NCI-H748 (cell line): ENCODE data around the gene UPP1.
A peak's percentile ranks its signal among the peaks of the same experiment; 100 is the strongest.
"Not testable (repeated sequence)": the region's sequence is repeated elsewhere in the genome, so short reads cannot be mapped to it uniquely, and the experiment has no call there.

Experiments used
- DNase-seq: peaks from one replicate; lab custom pipeline; 2025; ENCODE audit not compliant: unreplicated experiment; lab: John Stamatoyannopoulos, UW

Gene UPP1

DNA sequence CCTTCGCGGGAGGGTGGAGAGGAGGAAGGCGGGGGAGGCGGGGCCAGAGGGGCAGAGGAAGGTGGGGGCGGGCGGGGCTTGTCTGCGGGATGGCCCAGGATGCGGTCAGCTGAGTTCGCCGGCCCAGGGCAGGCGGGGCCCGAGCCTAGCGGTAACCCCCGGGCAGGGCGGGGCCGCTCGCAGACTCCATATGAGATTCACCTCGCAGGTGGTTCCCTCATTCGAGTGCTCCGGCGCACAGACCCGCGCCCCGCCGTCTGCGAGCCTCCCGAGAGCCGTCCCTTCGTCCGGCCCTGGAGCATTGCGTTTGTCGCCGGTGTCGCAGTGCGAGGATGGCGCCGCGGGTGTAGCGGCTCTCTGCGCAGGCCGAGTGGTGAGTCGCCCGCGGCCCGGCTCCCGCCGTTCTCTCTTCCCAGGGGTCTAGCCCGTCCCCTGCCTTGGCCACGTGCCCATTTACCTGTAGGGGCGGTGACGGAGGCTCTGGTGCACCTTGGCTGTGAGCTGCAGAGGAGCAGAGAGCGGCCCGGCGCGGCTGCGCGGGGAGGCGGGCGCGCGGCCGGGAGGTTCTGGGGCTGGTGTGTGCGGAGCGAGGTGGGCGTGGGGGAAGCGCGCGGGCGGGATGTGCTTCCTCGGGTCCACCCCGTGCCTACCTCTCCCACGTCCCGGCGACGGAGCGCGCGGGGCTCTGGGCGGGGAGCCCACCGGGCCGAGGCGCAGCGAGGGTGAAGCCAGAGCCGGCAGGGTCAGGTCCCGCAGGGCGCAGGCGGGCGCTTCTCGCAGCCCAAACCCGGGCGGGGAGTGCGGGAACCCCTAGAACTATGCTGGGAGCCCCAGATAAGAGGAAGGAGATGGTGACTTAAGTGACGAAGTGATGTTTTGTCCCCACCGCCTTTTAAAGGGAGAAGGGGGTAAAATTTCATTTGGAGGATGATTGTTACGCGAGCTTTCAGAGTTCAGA is at the start of gene UPP1:
TSS of gene UPP1 (plus strand) at position 220 of the 958 bp plus-strand sequence. CDS start 5,519 bp downstream, outside the sequence.
- DNase-seq, result peak; percentile 84

DNA sequence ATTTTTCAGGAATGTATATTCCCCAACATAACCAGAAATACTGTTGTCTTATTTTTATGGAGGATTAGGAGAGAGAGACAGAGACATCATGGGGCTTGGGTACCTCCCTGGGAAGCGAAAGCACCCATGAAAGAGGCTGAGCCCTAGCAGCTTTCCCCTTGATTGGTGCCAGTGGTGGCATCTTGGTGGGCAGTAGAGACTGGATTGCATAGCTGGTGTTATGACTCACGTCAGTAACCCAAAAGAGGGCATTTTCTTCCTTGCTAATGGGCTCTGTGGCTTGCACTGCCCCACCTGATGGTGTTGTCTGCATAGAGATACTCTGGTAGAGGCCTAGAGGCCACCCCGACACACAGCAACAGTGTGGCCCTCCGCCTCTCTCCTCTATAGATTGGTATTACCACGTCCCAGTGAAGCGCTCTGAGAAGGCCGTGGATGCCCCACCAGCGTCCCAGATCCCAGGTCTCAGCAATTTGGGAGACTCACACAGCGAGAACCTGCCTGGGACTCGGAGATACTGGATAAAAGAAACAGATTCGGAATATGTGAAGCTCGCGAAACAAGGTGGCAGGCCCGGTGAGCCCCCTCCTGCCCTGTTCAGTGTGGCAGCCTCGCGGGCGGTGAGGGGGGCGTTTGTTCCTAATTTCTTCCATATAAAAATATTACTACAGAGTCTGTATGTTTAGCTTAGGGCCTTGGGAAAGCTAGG is 48.0 kb upstream of the UPP1 start:
- DNase-seq, result no peak

DNA sequence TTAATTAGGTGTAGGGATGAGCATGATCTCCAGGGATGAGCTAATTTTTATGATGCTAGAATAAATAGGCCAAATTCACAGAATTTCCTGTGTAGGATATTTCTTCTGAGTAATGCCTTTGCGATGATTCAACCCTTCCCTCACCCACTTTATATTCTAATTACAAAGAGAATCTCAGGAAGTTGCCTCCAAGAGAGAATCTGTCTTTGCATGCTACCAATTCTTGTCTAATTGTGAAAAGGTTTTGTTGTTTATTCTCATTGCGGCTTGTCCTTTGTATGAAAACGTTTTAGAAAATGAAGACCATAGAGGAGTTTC is 47.5 kb upstream of the UPP1 start:
- no peak for DNase-seq

DNA sequence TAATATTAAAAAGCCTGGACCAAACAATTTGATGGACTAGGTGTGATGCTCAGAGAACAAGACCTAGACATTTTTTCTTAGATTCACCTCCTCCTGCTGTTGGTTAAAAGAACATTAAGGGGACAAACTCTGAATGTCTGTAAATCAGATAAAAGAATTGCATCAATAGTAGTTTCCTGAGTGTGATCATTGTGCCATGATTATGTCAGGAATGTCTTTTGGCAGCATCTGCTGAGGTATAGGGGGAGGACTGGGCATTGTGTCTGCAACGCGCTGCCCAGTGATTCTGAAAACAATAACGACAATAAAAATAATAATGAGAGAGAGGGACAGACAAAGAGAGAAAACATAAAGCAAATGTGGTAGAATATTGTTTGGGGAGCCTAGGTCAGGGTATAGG is 46.8 kb upstream of the UPP1 start:
- no peak for DNase-seq

DNA sequence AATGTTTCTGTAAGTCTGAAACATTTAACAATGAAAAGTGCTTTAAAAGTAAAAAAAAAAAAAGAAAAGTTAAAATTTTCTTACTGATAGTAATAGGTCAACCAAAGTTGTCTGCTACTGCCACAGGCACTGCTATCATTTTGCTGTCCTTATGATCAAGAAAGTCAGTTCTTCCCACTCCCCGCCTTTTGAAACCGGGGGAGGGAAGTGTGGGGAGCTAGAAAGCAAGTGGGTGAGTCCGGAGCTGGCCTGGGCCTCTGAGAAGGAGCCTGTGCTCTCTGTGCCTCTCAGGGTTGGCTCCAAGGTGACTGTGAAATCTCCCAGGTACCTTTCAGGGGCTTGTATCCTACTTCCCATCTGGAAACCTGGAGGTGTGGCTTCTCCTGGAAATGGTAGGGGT is 46.4 kb upstream of the UPP1 start:
- no peak for DNase-seq

DNA sequence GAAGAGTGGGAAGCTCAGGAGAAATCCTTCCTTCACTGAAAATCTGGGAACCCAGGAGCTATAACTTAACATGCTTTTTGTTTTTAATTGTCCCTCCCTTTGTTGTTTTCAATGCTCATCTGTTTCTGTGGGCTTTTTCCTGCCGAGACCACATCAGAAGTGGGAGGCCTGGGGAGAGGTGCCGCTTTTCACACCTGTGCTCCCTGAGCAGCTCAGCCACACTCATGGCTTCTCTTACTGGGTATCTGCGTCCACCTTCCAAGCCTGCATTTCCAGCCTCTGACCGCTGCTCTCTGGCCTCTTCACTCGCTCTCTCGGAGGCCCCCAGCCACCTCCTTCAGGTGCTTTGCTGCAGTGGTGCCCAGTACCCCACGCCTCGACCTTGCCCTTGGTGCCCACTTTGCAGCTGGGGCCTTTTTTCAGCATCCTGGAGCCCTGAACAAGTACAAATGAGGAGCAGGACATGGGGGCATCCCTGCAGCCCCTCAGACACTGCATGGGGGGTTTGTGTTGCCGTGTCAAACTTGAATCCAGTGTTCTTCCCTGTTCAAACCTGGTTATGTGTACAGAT is 43.8 kb upstream of the UPP1 start:
- DNase-seq, result no peak

DNA sequence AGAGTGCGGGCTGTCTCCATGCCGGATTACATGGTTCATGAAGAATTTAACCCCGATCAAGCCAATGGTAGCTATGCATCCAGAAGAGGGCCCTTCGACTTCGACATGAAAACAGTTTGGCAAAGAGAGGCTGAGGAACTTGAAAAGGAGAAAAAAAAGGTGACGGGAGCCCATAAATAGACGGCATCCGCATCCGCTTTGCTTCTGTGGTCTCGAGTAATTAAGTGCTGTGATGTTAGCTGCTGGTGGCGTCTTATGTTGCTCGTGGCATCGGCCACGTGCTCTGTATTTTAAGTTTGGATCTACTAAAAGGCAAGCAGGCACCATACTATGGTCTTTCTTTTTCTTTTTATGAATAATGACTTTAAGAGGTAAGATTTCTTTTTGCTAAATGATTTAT is 42.6 kb upstream of the UPP1 start:
- DNase-seq, result no peak

DNA sequence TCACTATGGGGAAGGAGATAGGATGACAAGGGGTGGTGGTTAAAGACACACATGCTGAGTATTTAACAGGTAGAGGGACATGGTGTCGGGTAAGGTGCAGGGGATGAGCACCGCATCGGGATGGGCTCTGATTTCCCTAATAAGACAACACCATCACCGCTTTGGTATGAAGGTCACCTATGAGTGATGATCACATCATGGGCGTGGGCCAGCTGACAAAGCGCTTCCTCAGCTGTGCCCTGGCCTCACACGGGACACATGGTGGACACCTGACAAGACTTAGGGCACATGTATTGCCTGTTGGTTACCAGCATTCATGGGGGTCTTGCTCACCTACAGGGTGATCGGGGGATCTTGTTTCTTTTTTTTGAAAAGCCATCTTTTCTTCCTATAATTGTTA is 41.0 kb upstream of the UPP1 start:
- no peak for DNase-seq

DNA sequence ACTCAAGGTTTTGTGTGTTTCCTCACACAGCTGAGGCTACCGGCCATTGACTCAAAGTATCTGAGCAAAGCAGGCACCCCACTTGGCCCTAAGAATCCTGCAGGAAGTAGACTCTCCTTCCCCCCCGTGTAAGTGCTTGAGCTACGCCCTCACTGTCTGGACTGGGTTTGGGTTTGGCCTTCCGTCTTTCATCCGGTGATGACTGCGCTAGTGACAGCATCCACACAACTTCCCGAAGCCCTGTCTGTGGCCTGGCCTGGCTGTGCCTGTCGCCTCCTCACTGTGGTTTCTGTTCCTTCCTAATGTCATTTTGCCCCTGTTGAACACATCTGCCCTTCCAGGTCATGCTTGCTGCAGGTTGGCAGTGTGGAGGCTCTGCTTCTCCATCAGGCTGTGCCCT is 39.2 kb upstream of the UPP1 start:
- no peak for DNase-seq

DNA sequence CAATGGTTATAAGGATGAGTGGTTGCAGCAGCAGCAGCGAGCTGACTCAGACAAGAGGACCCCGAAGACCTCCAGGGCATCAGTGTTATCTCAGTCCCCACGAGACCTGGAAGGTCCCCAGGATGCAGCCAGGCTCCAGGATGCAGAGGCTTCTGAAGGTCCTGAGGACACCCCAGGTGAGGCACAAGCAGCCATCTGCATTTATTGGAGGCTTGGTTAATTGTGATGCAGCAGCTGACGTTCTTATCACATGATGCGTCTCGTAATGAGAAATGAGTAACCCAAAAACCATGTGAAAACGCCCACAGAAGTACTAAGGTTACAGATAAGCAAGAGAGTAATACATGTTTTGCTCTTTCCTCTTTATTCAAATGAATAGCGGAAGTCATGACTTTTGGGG is 36.3 kb upstream of the UPP1 start:
- DNase-seq, result no peak

DNA sequence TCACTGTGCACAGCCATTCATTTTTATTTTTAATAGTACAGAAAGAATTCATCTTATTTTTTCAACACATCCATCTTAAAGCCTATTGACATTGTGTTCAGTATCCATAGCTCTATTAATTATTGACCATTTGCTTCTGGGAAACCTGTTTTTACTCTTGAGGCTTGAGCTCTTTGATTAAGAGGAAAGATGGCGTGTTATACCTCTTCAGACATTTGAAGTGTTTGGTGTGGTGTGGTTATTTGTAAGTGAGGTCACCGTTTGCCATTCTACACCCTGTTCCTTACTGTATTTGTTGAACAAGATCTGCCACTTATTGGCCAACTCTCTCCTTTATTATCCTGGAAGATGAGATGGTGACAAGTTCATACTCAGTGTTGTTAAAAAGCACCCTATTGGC is 35.3 kb upstream of the UPP1 start:
- no peak for DNase-seq

DNA sequence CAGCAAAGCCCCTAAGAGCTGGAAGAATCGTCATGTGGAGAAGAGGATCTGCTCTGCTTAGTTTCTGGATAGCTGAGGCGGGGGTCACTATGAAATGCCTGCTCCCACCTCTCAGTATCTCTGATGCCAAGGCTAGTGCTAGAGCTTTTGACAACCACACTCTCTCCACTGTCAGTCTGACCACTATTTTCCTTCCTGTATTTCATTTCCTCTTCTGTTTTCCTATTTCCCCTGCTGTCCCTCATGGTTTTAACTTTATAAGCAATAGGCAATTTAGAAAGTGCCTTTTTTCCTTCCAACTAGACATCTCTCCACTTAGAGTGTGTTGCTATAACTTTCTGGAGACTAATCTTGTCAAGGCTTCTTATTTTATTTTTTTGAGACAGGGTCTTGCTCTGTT is 30.1 kb upstream of the UPP1 start:
- no peak for DNase-seq

DNA sequence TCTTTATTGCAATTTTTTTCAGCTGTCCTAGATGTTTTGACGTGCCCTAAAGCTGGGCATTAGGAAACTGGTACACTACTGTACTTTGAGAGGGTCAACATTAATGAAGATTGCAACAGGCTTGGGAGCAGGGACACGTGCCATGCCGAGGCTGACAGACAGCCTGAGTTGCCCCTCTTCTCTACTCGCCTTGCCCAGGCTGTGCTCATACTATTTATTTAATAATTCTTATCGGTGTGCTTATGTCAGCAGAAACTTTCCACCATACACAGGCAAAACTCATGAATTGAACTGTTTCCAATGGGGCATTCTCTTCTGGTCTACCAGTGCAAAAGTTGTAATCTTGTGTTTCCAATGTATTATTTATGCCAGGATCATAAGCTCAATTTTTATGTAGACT is 29.4 kb upstream of the UPP1 start:
- DNase-seq, result no peak

DNA sequence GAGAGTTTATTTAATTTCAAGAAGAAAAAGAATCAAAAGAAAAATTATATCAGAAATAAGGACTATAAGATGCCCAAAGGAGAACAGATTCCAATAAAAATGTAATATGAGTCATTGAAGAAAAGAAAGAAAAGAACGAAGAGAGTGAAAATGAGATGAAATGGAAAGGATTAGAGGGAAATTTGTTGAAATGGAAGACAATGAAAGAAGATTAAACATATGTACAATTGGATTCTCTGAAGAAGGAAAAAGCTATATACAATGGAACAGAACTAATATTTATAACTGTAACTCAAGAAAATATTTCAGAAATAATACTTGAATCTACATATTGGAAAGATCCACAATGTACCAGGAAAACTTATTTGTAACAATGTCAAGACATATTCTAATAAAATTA is 25.1 kb upstream of the UPP1 start:
- DNase-seq, result no peak

DNA sequence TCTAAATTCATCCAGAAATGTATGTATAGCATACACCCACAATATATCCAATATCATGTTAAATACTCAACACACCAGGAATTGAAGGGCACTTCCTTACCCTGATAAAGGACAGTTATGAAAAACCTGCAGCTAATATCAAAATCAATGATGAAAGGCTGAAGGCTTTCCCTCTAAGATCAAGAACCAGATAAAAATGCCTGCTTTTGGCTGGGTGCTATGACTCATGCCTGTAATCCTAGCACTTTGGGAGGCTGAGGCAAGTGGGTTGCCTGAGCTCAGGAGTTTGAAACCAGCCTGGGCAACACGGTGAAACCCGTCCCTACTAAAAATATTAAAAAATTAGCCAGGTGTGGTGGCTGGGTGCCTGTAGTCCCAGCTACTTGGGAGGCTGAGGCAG is 21.6 kb upstream of the UPP1 start:
- no peak for DNase-seq

DNA sequence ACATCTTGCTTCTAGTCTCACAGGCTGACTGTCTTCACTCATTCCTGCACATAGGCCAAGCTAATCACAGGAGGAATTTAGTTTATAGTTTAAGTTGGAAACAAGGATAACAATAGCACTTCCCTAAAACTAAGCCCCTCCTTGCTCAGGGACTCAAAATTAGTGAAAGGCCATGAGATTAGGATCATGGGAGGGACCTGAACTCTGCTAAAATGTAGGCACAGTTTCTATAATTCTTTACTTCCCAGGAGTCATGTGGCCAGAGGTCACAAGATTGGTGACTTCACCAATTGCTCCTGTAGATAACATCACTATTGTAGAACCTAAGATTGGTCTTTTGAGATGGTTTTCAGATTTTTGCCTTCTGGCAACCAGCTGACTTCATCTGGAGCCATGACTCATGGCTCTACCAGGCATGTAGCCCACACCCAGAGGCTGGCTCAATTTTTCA is 14.8 kb upstream of the UPP1 start:
- DNase-seq, result no peak

DNA sequence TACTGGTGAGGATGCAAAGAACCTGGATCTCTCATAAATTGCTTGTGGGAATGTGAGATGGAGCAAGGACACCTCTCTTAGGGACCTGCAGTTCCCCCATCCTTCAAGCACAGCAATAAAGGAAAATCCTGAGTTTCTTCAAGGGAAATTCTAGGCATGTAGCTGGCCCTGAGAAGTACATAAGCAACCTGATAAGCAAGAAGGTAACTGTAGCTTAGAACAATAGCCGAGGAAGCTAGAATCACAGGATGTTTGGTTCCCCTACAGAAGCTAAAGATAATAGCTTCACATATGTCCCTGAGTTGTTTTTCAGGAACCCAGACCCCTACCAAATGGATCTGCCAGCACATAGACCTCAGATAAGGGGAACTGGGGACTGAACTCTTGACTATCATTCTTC is 11.6 kb upstream of the UPP1 start:
- no peak for DNase-seq

DNA sequence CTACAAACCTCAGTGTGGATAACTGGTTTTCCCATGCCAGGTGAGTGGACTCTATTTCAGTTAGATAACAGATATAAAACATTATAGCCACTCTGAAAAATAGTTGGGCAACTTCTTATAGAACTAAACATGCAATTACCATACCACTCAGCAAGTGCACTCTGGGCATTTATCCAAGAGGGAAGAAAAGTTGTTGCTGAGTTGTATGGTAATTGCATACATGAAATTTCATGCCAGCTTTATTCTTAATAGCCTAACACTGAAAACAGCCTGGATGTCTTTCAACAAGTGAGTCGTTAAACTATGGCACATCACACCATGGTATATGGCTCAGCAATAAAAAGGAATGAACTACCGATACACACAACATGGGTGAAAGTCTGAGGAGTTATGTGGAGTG is 10.6 kb upstream of the UPP1 start:
- DNase-seq, result no peak

DNA sequence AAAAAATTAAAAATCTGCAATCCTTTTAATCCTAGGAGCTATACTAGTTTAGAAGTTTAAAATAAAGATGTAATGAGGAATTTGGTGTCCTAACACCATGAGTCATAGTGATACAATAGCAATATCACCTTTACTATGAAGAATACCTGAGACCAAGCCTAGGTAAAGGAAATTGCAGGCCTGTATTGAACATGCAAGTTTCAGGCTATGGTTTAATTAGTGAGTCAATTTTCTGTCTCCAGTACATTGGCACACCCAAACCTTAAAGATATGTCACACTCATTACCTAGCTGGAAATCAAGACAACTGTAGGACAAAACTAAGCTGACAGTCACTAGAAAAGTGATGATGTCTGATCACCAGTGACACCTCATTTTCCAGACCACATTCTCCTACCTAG is 6.7 kb upstream of the UPP1 start:
- DNase-seq, result not testable (repeated sequence)

DNA sequence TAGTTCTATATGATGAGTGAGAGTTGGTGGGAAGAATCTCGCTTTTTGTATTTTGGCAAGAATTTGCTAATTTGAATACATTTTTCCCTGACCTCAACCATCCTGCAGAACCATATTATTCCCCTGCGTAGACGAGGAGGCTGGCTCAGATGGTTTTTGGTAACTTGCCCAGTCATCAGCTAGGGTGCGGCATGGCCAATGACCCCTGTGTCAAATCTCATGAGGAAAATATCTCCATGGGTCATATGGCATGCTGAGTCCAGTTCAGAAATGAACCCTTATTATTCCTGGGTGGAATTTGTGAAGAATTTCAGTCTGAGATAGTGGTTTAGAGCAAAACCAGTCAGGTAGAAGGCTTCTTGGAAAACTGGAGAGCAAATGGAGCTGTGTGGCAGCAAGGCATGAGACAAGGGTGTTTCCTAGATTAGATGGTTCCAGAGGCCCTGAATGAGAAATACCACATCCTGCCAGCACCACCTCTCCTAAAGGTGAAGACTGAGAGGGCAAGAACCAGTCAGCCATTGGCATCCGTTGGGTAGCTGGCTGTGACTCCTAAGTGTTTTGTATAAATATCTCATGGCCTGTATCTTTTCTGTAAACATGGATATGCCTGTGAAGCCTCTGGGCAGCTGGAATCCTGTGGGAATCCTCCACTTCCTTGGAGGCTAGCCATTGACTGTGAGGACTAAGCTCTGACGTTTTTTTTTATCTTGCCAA is 5.8 kb upstream of the UPP1 start:
- DNase-seq, result no peak

DNA sequence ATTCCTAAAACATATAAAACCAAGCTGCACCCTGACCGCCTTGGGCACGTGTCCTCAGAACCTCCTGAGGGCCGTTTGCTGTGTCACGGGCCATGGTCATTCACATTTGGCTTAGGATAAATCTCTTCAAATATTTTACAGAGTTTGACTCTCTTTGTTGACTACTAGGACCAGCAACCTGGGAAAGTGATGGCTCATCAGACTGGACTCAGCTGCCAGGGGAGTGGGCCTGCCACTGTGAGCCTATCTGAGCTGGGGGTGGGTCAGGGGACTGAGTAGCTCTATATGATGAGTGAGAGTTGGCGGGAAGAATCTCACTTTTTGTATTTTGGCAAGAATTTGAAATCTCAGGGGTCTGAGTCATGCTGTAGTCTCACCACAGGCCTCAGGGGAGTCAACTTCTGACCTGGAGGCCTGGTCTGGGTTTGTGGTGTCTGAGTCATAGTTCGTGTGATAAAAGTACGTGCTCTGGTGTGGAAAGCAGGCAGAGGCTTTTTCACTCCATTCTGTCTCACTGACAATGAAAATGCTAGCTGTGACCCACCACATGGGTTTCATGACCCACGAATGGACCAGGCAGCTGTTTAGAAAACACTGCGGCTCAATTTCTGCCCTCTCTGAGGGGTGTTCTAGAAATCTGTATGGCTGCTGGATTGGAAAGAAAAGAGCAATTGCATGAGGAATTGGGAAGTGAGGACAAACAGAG is 4.2 kb upstream of the UPP1 start:
- DNase-seq, result no peak
